Activated CD4-positive, CD25-positive, alpha-beta regulatory T cell treated with anti-CD3 and anti-CD28 coated beads, Interleukin-2, amount 50 U/mL, for 24 hours (primary cell): ENCODE results near the gene GIT2.
"Not testable (repeated sequence)": the region's sequence is repeated elsewhere in the genome, so short reads cannot be mapped to it uniquely, and the experiment has no call there.

Source experiments
- ATAC-seq, 2 donors: fragments of 150-1000 bp; cut with Tn5 transposase; one replicate each; pipeline ENCODE4 v1.10.0; 2021; ENCODE audit warnings: mild to moderate bottlenecking in 1 of 2, moderate library complexity in 1 of 2

Gene GIT2

GRCh38 chr12:109944561-109945359 lies 51.4 kb downstream of the GIT2 start:
- peak; percentile 21 to 49 for ATAC-seq

- ATAC-seq: no peak
Measured at GRCh38 chr12:109943811-109944210, 52.4 kb downstream of the GIT2 start.

GRCh38 chr12:109940339-109940923 lies 55.7 kb downstream of the GIT2 start:
- ATAC-seq: no peak

GRCh38 chr12:109939504-109939903 lies 56.7 kb downstream of the GIT2 start:
- no peak for ATAC-seq

- ATAC-seq: no peak
Measured at GRCh38 chr12:109938947-109939346, 57.2 kb downstream of the GIT2 start.

GRCh38 chr12:109937371-109937770 lies 58.8 kb downstream of the GIT2 start:
- no peak for ATAC-seq

- no peak for ATAC-seq
Measured at GRCh38 chr12:109934026-109934425, 62.1 kb downstream of the GIT2 start.

GRCh38 chr12:109932878-109933503 lies 63.2 kb downstream of the GIT2 start:
- no peak for ATAC-seq

GRCh38 chr12:109931143-109931542 lies 65.0 kb downstream of the GIT2 start:
- no peak for ATAC-seq

GRCh38 chr12:109930028-109930800 lies 66.0 kb downstream of the GIT2 start:
- no peak for ATAC-seq

- not testable (repeated sequence) for ATAC-seq
Measured at GRCh38 chr12:109929326-109929725, 66.8 kb downstream of the GIT2 start.

GRCh38 chr12:109928058-109928656 lies 68.0 kb downstream of the GIT2 start:
- no peak for ATAC-seq

- peak in 1 of 2 donors; percentile 62 for ATAC-seq
Measured at GRCh38 chr12:109927622-109928021, 68.5 kb downstream of the GIT2 start.

GRCh38 chr12:109926488-109927210 lies 69.5 kb downstream of the GIT2 start:
- no peak for ATAC-seq

GRCh38 chr12:109926016-109926415 lies 70.2 kb downstream of the GIT2 start:
- no peak for ATAC-seq

- no peak for ATAC-seq
Measured at GRCh38 chr12:109925185-109925840, 70.9 kb downstream of the GIT2 start.

- ATAC-seq: no peak
Measured at GRCh38 chr12:109923481-109924245, 72.5 kb downstream of the GIT2 start.

- no peak for ATAC-seq
Measured at GRCh38 chr12:109923038-109923437, 73.1 kb downstream of the GIT2 start.

GRCh38 chr12:109921982-109922381 lies 74.2 kb downstream of the GIT2 start:
- ATAC-seq: no peak

GRCh38 chr12:109920261-109920780 lies 75.8 kb downstream of the GIT2 start:
- ATAC-seq: no peak
